DMS114 treated with DMSO at 0.1 percent for 48 hours (cell line): ENCODE data around the gene ADPRHL1.

ENCODE experiments used
- DNase-seq: peaks from one replicate; lab custom pipeline; 2025; ENCODE audit not compliant: unreplicated experiment; lab: John Stamatoyannopoulos, UW

Gene ADPRHL1

GRCh38 chr13:113417836-113418721 is 35.2 kb downstream of the ADPRHL1 start:
- no peak for DNase-seq

- no peak for DNase-seq
Measured at GRCh38 chr13:113417008-113417751, 36.1 kb downstream of the ADPRHL1 start.

- no peak for DNase-seq
Measured at GRCh38 chr13:113415825-113416224, 37.5 kb downstream of the ADPRHL1 start.

GRCh38 chr13:113415032-113415431 is 38.3 kb downstream of the ADPRHL1 start:
- DNase-seq: no peak

- DNase-seq: no peak
Measured at GRCh38 chr13:113414335-113414734, 39.0 kb downstream of the ADPRHL1 start.

- no peak for DNase-seq
Measured at GRCh38 chr13:113413898-113414282, 39.4 kb downstream of the ADPRHL1 start.

- no peak for DNase-seq
Measured at GRCh38 chr13:113413178-113413897, 40.0 kb downstream of the ADPRHL1 start.

- DNase-seq: no peak
Measured at GRCh38 chr13:113412440-113412839, 40.8 kb downstream of the ADPRHL1 start.

GRCh38 chr13:113411216-113412023 is 41.9 kb downstream of the ADPRHL1 start:
- DNase-seq: no peak

GRCh38 chr13:113410472-113411201 is 42.7 kb downstream of the ADPRHL1 start:
- no peak for DNase-seq

- DNase-seq: no peak
Measured at GRCh38 chr13:113408562-113408961, 44.7 kb downstream of the ADPRHL1 start.

- DNase-seq: no peak
Measured at GRCh38 chr13:113407531-113408393, 45.5 kb downstream of the ADPRHL1 start.

GRCh38 chr13:113407103-113407530 is 46.2 kb downstream of the ADPRHL1 start:
- DNase-seq: no peak

- DNase-seq: no peak
Measured at GRCh38 chr13:113406321-113407102, 46.8 kb downstream of the ADPRHL1 start.

- DNase-seq: peak; percentile 30
Measured at GRCh38 chr13:113405481-113406300, 47.6 kb downstream of the ADPRHL1 start.

- no peak for DNase-seq
Measured at GRCh38 chr13:113404723-113405471, 48.4 kb downstream of the ADPRHL1 start.

GRCh38 chr13:113404366-113404722 is 48.9 kb downstream of the ADPRHL1 start:
- DNase-seq: no peak
